ENCODE measurements around the gene RAB7A. TPM values are rescaled to one million over a fixed set of nuclear protein-coding genes. Genes with fewer than 3 reads are reported as not detected.

Gene RAB7A
- total and polyA plus RNA-seq, 3 experiments from 2014 or later = 206 to 285 (median 260) TPM

DNA sequence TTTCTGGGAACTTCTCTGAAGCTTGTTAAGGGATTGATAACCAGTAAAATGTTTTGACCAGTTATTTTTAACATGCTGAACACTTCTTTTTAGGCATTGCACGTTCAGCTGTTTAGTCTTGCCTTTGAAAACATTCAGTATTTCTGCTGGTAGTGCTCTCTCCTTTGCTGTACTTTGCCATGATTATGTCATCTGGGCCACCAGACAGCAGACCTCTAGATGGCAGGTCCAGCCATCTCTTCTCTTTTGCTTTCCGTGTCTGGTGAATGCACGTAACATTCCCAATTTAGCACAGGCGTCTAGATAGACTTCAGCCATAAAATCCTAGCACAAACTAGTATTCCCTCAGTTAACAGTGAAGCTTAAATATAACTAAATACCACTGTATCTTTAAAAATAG is 57.8 kb downstream of the RAB7A start:
- Histone ChIP-seq H3K36me3 (ENCODE audit: insufficient read depth, low read length) (no peaks in the 10 kb centered on the region), H3K4me1 (ENCODE audit: insufficient read depth, low read length) (peaks cover 63% of the 10 kb centered on the region), H3K4me3 (ENCODE audit: low read length) (no peak overlapping the region), H3K9me3 (ENCODE audit: low read length) (no peaks in the 10 kb centered on the region), H3K27ac (ENCODE audit: low read depth, low read length) (no peak overlapping the region), H3K27me3 (ENCODE audit: insufficient read depth, low read length, poor library complexity, severe bottlenecking) (no peaks in the 10 kb centered on the region)
- no peak overlapping the region for H3K4me3 Mint-ChIP-seq
- ChIA-PET POLR2A (interaction anchor here (0.5 kb wide), 1 partner anchor 15 kb away, joined by 4 read pairs; no protein-coding TSS in a partner anchor), CTCF (interaction anchor here (3.3 kb wide), 1 partner anchor 11 kb away, joined by 16 read pairs; no protein-coding TSS in a partner anchor)
- H3K9me3 Mint-ChIP-seq = no peaks in the 10 kb centered on the region
- peaks cover 0 to 1% (median 0%) of the 10 kb centered on the region in 3 donors for H3K36me3 Mint-ChIP-seq
- no peaks in the 10 kb centered on the region for H3K27me3 Mint-ChIP-seq
- H3K27ac Mint-ChIP-seq = peak overlapping the region; percentile 4 to 94 (median 63)
- DNase-seq = no peak
- peaks cover 67 to 90% (median 89%) of the 10 kb centered on the region in 3 donors for H3K4me1 Mint-ChIP-seq

DNA sequence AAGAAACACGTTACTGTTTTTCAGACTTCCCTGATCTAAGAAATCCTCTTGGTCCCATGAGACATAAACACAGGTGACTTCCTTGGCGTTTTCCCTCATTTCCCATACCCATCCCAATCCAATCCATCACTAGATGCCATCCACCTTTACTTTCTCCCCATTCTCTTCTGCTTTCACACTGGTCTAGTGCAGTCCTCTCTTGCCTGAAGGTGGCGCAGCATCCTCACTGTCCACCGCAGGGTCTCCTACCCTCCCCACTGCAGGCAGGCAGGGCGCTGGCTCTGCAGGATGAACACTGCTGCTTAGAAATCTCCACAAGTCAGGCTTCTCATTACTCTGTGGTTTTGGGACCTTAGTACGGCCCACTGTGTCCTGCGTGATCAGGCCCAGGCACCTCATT is 58.2 kb downstream of the RAB7A start:
- POLR2A ChIA-PET = no interaction called here

DNA sequence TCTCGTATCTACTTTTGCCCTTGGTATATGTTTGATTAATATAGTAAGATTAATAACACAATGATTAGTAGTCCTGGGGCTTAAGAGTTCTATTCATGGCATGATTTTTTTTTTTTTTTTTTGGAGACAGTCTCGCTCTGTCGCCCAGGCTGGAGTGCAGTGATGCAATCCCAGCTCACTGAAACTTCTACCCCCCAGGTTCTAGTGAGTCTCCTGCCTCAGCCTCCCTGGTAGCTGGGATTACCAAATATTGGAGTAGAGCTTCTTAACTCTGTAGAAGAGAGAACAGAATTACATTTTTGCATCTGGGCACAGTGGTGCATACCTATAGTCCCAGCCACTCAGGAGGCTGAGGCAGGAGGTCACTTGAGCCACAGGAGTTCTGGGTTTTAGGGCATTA is 58.9 kb downstream of the RAB7A start:
- peaks cover 69 to 90% (median 87%) of the 10 kb centered on the region in 3 donors for H3K4me1 Mint-ChIP-seq
- CTCF ChIA-PET = interaction anchor here (0.8 to 3.3 kb wide), 2 partner anchors 10 to 104 kb away, joined by 4 to 16 read pairs; no protein-coding TSS in a partner anchor
- Histone ChIP-seq H3K4me1 (ENCODE audit: insufficient read depth, low read length) (peaks cover 69% of the 10 kb centered on the region), H3K9me3 (ENCODE audit: low read length) (no peaks in the 10 kb centered on the region), H3K27ac (ENCODE audit: low read depth, low read length) (no peak overlapping the region), H3K4me3 (ENCODE audit: low read length) (no peak overlapping the region), H3K27me3 (ENCODE audit: insufficient read depth, low read length, poor library complexity, severe bottlenecking) (no peaks in the 10 kb centered on the region), H3K36me3 (ENCODE audit: insufficient read depth, low read length) (no peaks in the 10 kb centered on the region)
- no peak overlapping the region for H3K4me3 Mint-ChIP-seq
- H3K9me3 Mint-ChIP-seq = no peaks in the 10 kb centered on the region
- no peak for DNase-seq
- H3K27ac Mint-ChIP-seq = peak overlapping the region in 5 of 8 donors; percentile 16 to 77 (median 42)
- no peaks in the 10 kb centered on the region for H3K27me3 Mint-ChIP-seq
- H3K36me3 Mint-ChIP-seq = peaks cover 0 to 1% (median 0%) of the 10 kb centered on the region in 3 donors
- POLR2A ChIA-PET = no interaction called here

More for the DNA sequence above, 58.2 kb downstream of the RAB7A start:
- Histone ChIP-seq H3K4me3 (ENCODE audit: low read length) (no peak overlapping the region), H3K9me3 (ENCODE audit: low read length) (no peaks in the 10 kb centered on the region), H3K36me3 (ENCODE audit: insufficient read depth, low read length) (no peaks in the 10 kb centered on the region), H3K27me3 (ENCODE audit: insufficient read depth, low read length, poor library complexity, severe bottlenecking) (no peaks in the 10 kb centered on the region), H3K27ac (ENCODE audit: low read depth, low read length) (no peak overlapping the region), H3K4me1 (ENCODE audit: insufficient read depth, low read length) (peaks cover 64% of the 10 kb centered on the region)
- H3K27me3 Mint-ChIP-seq = no peaks in the 10 kb centered on the region
- H3K4me1 Mint-ChIP-seq = peaks cover 70 to 90% (median 89%) of the 10 kb centered on the region in 3 donors
- no peak overlapping the region for H3K4me3 Mint-ChIP-seq
- peaks cover 0 to 1% (median 0%) of the 10 kb centered on the region in 3 donors for H3K36me3 Mint-ChIP-seq
- peak overlapping the region; percentile 16 to 96 (median 58) for H3K27ac Mint-ChIP-seq
- H3K9me3 Mint-ChIP-seq = no peaks in the 10 kb centered on the region
- peak in 3 of 5 donors; percentile 17 to 59 (median 52) for DNase-seq
- CTCF ChIA-PET = interaction anchor here (3.3 kb wide), 1 partner anchor 11 kb away, joined by 16 read pairs; no protein-coding TSS in a partner anchor

- no peaks in the 10 kb centered on the region for H3K9me3 ChIP-seq (ENCODE audit: low read length)
- no peaks in the 10 kb centered on the region for H3K27me3 Mint-ChIP-seq
- H3K36me3 ChIP-seq (ENCODE audit: insufficient read depth, low read length) = no peaks in the 10 kb centered on the region
- H3K4me3 ChIP-seq (ENCODE audit: low read length) = no peak overlapping the region
- no peaks in the 10 kb centered on the region for H3K9me3 Mint-ChIP-seq
- H3K27ac Mint-ChIP-seq = peak overlapping the region; percentile 25 to 97 (median 86)
- H3K4me1 Mint-ChIP-seq = peaks cover 70 to 90% (median 87%) of the 10 kb centered on the region in 3 donors
- DNase-seq = no peak
- H3K36me3 Mint-ChIP-seq = no peaks in the 10 kb centered on the region
- H3K4me1 ChIP-seq (ENCODE audit: insufficient read depth, low read length) = peaks cover 80% of the 10 kb centered on the region
- ChIA-PET POLR2A (interaction anchor here (1.1 kb wide), 1 partner anchor 106 kb away, joined by 4 read pairs; no protein-coding TSS in a partner anchor), CTCF (interaction anchor here (1.4 to 3.3 kb wide), 2 partner anchors 8 to 10 kb away, joined by 3 to 16 read pairs; no protein-coding TSS in a partner anchor)
- no peak overlapping the region for H3K27ac ChIP-seq (ENCODE audit: low read depth, low read length)
- H3K4me3 Mint-ChIP-seq = peak overlapping the region in 1 of 7 donors; percentile 5
- no peaks in the 10 kb centered on the region for H3K27me3 ChIP-seq (ENCODE audit: insufficient read depth, low read length, poor library complexity, severe bottlenecking)
Observed at GRCh38 chr3:128786434-128787020, 60.5 kb downstream of the RAB7A start.

DNA sequence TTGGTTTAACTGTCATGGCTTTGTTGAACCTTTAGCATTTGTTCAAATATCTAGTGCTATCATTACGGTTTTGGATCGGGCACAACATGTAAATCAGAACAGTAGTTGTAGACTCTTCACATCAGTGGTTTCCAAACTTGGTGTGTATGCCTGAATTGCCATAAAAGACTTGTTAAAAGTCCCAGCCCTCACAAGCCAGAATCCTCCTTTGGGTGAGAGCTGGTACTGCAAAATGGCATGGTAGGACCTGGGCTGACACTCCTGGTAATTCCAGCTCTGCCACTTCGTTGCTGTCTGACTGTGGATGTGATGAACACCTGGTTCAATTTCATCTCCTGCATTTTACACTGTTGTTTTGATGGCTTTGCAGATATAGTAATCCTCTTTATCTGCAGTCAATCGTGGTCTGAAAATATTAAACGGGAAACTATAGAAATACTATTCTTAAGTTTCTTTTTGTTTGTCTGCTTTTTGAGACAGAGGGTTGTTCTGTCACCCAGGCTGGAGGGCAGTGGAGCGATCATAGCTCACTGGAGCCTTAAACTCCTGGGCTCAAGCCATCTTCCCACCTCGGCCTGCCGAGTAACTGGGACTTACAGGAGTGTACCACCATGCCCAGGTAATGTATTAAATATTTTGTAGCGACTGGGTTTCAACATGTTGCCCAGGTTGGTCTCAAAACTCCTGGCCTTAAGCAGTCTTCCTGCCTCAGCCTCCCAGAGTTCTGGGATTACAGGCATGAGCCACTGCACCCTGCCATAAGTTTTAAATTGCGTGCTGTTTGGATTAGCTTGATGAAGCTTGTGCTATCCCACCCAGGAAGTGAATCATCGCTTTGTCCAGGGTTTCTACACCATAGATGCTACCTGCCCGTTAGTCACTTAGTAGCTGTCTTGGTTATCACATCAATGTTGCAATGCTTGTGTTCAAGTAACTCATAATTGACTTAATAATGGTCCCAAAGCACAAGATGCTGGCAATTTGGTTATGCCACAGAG is 61.6 kb downstream of the RAB7A start:
- Mint-ChIP-seq H3K9me3 (no peaks in the 10 kb centered on the region), H3K27ac (peak overlapping the region; percentile 68 to 97 (median 90)), H3K36me3 (peaks cover 0 to 2% (median 0%) of the 10 kb centered on the region in 3 donors), H3K4me3 (peak overlapping the region; percentile 57 to 92 (median 77)), H3K27me3 (no peaks in the 10 kb centered on the region), H3K4me1 (peaks cover 70 to 91% (median 85%) of the 10 kb centered on the region in 3 donors)
- DNase-seq = peak in 3 of 5 donors; percentile 10 to 50 (median 17)
- ChIA-PET CTCF (interaction anchor here (1.0 to 3.3 kb wide), 11 partner anchors 9 to 170 kb away, joined by 3 to 20 read pairs (median 3); partner anchors contain the start of genes RAB7A and RPN1), POLR2A (interaction anchor here (1.1 to 1.5 kb wide), 2 partner anchors 107 to 133 kb away, joined by 3 to 4 read pairs; no protein-coding TSS in a partner anchor)
- no peak overlapping the region for H3K27ac ChIP-seq (ENCODE audit: low read depth, low read length)
- H3K4me3 ChIP-seq (ENCODE audit: low read length) = peak overlapping the region; percentile 32
- H3K9me3 ChIP-seq (ENCODE audit: low read length) = no peaks in the 10 kb centered on the region
- peaks cover 81% of the 10 kb centered on the region for H3K4me1 ChIP-seq (ENCODE audit: insufficient read depth, low read length)
- no peaks in the 10 kb centered on the region for H3K36me3 ChIP-seq (ENCODE audit: insufficient read depth, low read length)
- H3K27me3 ChIP-seq (ENCODE audit: insufficient read depth, low read length, poor library complexity, severe bottlenecking) = no peaks in the 10 kb centered on the region

DNA sequence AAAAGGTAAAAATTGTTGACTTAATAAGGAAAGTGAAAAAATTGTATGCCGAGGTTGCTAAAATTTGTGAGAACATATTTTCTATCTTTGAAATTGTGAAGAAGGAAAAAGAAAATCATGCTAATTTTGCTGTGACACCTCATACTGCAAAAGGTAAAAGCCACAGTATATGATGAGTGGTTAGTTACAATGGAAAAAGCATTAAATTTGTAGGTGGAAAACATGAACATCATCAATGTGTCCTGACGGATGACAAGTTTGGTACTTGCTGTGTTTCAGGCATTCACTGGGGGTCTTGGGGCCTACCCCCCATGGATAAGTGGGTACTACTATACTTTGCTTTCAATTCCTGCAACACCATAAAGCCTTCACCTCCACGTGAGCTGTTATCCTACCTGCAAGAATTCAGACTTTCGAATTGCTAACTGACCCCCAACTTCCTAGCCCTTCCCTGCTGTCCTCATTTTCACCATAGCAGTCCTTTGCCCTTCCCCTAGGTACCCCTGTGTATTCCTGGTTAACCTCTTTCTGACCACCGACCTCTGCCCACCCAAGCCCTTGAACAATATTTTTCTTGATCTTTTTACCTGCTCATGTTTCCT is 62.4 kb downstream of the RAB7A start:
- H3K36me3 ChIP-seq (ENCODE audit: insufficient read depth, low read length) = no peaks in the 10 kb centered on the region
- Mint-ChIP-seq H3K9me3 (no peaks in the 10 kb centered on the region), H3K4me3 (peak overlapping the region; percentile 57 to 92 (median 77)), H3K27ac (peak overlapping the region; percentile 68 to 97 (median 90)), H3K36me3 (peaks cover 0 to 2% (median 0%) of the 10 kb centered on the region in 3 donors), H3K27me3 (no peaks in the 10 kb centered on the region), H3K4me1 (peaks cover 67 to 85% (median 81%) of the 10 kb centered on the region in 3 donors)
- ChIA-PET CTCF (interaction anchor here (0.6 to 3.3 kb wide), 13 partner anchors 8 to 171 kb away, joined by 3 to 20 read pairs (median 3); partner anchors contain the start of genes RAB7A and RPN1), POLR2A (interaction anchor here (0.6 to 1.8 kb wide), 4 partner anchors 16 to 134 kb away, joined by 3 to 12 read pairs (median 5); partner anchors contain the start of gene ACAD9)
- peaks cover 81% of the 10 kb centered on the region for H3K4me1 ChIP-seq (ENCODE audit: insufficient read depth, low read length)
- peak overlapping the region; percentile 27 for H3K27ac ChIP-seq (ENCODE audit: low read depth, low read length)
- no peaks in the 10 kb centered on the region for H3K9me3 ChIP-seq (ENCODE audit: low read length)
- no peaks in the 10 kb centered on the region for H3K27me3 ChIP-seq (ENCODE audit: insufficient read depth, low read length, poor library complexity, severe bottlenecking)
- DNase-seq = peak in 1 of 5 donors; percentile 27
- H3K4me3 ChIP-seq (ENCODE audit: low read length) = peak overlapping the region; percentile 47

Data from CD8-positive, alpha-beta memory T cell (primary cell).